SK-N-SH (cell line): Measurements from ENCODE around the gene FBP1.

Experiments
- CHD2 ChIP-seq: fragments of 150-350 bp; IDR thresholded peaks from 2 replicates; pipeline ENCODE4 v1.6.1; 2018; ENCODE audit warnings: low read length; ENCODE audit not compliant: partially characterized antibody
- CTCF ChIP-seq: fragments of 200-600 bp; sonication (generic); IDR thresholded peaks from 2 replicates; pipeline ENCODE4 v1.6.1; 2017; ENCODE audit warnings: antibody characterized with exemption, mild to moderate bottlenecking, moderate library complexity
- EP300 ChIP-seq, 2 experiments: IDR thresholded peaks; 2 replicates each; pipeline versions ENCODE4 v1.4.0 to v1.6.1; 2012; ENCODE audit warnings: borderline replicate concordance in 1 of 2, low read depth in 1 of 2, low read length in 1 of 2
- FOXM1 ChIP-seq: IDR thresholded peaks from 2 replicates; pipeline ENCODE4 v1.4.0; 2012; ENCODE audit warnings: low read depth, mild to moderate bottlenecking
- GABPA ChIP-seq: IDR thresholded peaks from 2 replicates; pipeline ENCODE4 v1.4.0; 2012; ENCODE audit warnings: low read depth, mild to moderate bottlenecking
- POLR2AphosphoS5 ChIP-seq: IDR thresholded peaks from 2 replicates; pipeline ENCODE4 v1.6.1; 2012; ENCODE audit warnings: low read depth, low read length
- REST ChIP-seq: IDR thresholded peaks from 2 replicates; pipeline ENCODE4 v1.6.1; 2012; ENCODE audit warnings: mild to moderate bottlenecking, low read depth, low read length, moderate library complexity
- SIN3A ChIP-seq: IDR thresholded peaks from 2 replicates; pipeline ENCODE4 v1.6.1; 2012; ENCODE audit warnings: low read depth, mild to moderate bottlenecking, low read length, moderate library complexity, borderline replicate concordance
- YY1 ChIP-seq: IDR thresholded peaks from 2 replicates; pipeline ENCODE4 v1.4.0; 2012; ENCODE audit warnings: low read depth, mild to moderate bottlenecking

- no peak for TF ChIP-seq REST
- TF ChIP-seq CTCF = no peak
- no peak for TF ChIP-seq EP300 (IDR thresholded peaks at IDR 0.05; ENCODE audit: borderline replicate concordance in 1 of 2, low read depth in 1 of 2, low read length in 1 of 2)
- no peak for TF ChIP-seq GABPA
- TF ChIP-seq FOXM1 = no peak
- TF ChIP-seq CHD2 = no peak
- TF ChIP-seq SIN3A = no peak
- no peak for TF ChIP-seq POLR2AphosphoS5
- no peak for TF ChIP-seq YY1
Measured at GRCh38 chr9:94663140-94663539, 23.8 kb upstream of the FBP1 start.
